ENCODE results near the gene RXRG.
"Not testable (repeated sequence)": the region's sequence is repeated elsewhere in the genome, so short reads cannot be mapped to it uniquely, and the experiment has no call there.

Gene RXRG

DNA sequence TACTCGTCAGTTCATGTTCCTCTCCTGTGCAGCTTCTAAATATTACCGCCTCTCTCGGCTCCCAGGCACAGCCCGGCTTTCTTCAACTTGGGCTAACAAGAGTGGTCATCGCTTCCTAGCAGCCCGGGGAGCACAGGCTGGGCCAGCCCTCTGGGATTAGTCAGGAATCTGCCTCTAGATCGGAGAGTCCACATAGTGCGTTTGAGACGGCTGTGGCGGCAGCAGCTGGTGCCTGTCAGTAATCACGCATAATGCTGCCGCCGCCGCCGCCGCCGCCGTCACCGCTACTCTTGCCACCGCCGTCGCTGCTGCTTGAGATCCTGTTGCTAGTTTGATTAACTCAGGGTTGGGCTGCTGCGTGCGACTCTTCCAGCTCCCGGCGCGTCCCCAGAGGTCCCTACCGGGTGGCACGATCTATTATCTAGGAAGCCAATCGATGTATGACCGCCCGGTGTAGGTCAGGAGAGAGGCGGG lies at the start of gene RXRG:
Gene RXRG, minus strand, starts transcription at position 230 of the 474 bp plus-strand sequence. CDS start 233 bp downstream, outside the sequence.
- DNase-seq = no peak

DNA sequence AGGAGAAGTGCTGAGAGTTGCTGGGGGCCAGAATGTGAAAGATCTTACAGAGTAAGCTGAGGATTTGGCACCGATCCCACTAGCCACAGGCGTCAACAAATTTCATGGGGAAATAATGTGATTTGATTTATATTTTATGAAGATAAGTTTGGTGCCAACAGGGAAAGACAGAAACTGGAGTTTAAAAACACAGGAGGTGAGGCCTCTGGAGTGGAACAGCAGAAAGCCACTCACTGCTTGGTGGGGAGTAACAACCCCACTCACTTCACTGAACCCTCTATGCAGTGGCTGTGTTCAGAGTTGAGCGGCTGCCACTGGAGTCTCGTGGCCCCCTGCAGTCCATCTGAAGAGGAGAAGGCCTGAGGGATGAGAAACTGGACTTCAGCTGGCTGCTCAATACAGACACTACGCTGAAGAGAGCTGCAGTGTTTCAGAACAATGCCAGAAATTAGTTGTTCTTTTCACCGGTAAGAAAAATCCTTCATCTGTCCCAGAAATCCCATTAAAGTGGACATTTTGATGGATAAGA lies 48.0 kb upstream of the RXRG start:
- no peak for DNase-seq

DNA sequence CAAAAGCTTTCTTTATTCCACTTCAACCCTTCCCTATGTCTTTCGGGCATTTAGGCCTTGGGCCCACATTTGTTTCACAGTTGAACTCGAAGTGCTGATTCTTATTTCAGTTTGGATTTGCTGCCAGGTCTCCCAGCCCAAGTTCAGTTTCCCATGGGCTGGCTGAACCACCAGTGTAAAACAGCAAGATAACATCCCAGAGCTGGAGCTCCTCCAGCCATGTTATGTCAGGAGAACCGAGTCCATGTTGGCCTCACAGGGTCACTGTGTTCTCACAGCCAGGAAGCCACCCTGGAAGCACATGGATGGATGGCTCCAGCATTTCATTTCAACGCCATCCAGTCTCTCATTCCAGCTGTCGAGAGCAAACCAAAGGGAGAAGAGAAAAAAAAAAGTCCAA lies 45.2 kb upstream of the RXRG start:
- DNase-seq = no peak

DNA sequence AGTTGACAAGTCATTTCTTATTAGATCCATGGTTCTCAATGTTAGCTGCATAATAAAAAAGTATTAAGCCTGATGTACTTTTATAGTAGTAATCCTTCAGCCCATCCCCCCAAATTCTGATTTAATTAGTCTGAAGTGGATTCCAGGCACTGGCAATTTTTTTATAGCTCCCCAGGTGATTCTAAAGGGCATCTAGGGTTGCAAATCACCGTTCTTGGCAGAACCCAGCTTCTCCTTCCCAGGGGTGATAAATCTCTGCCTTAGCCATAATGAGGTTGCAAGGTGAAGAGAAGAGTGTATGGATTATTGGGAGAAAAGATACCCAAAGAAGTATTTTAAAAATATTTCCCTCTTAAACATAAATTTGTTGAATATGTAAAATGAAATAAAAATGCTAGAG lies 43.0 kb upstream of the RXRG start:
- no peak for DNase-seq

DNA sequence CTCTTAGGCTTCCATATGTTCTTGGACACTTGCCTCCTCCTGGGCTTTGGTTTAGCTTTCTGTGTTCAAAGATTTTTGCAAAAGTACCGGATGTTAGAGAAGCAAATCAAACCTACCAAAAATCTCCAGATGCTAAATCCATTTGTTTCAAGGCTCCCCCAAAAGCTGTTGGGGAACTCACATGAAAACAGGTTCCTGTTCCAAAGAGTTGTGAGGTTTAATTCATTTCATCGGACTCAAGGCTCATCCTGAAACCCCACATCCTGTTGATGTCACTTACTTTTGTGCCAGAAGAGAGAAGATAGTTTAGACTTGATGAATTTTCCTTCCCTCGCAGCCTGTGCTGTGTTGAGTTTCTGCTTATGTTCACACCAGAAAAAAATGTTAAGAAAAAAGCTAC lies 41.7 kb upstream of the RXRG start:
- no peak for DNase-seq

DNA sequence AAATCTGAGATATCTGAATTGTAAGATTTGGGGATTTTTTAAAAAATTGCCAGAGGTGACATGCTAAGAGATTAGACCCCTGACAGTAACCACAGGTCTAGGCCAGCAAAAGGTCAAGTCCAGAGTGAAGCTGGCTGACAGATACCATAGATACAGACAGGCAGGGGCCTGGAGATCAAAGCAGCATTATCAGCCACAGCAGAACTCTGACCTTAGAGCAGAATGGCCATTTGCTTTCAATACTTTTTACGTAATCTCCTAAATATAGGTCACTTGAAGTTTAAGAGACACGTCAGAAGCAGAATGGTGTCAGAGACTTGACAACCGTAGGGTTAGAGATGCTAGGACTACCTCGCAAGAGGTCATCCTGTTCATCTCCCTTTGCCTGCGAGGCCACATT lies 40.8 kb upstream of the RXRG start:
- no peak for DNase-seq

DNA sequence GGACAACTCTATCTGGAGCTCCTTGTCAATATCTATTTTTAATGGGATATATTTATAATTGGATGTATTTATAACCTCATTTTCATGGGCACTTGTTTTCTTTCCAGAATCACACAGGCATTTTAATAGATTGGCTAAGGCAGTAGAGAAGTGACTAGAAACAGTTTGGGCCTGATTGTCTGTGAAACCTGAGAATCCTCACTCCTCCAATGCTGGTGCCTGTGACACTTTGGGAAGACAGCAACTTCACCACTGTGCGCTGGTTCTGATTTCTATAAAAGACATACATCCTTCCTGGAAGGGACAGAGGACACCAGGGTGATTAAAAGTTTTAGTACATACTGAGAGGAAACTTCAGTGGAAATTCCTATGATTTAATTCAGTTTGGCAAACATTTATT lies 39.6 kb upstream of the RXRG start:
- no peak for DNase-seq

DNA sequence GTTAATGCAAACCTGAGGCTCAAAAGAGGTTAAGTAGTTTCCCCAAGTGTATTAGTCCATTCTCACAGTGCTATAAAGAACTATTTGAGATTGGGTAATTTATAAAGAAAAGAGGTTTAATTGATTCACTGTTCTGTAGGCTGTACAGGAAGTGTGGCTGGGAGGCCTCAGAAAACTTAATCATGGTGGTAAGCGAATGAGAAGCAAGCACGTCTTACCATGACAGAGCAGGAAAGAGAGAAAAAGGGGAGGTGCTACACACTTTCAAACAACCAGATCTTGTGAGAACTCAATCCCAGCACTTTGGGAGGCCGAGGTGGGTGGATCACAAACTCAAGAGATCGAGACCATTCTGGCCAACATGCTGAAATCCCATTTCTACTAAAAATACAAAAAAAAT lies 38.5 kb upstream of the RXRG start:
- DNase-seq = no peak

DNA sequence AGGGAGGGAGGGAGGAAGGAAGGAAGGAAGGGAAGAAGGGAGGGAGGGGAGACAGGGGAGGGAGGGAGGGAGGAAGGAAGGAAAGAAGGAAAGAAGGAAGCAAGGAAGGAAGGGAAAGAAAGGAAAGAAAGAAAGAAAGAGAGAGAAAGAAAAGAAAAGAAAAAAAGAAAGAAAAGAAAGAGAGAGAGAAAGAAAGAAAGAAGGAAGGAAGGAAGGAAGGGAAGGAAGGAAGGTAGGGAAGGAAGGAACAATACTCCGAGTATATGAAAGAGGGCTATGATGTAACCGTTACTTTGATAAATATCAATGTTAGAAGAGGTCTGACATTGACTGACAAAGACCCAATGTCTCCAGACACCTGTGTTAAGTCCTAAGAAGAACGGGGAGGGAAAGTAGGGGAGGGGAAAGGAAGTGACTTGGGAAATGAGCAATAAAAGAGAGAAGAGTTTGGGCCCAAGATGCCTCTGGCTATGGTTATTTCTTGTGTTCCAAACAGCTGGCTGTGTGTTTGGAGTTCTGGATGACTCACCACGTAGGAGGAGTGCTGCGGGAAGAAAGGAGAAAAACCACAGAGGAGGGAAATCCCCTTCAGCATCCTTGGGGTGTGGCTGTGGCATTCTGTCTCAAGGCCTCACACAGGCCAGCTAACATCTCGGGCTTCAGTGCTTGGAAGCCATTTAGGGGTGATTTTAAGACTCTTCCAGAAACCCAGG lies 37.0 kb upstream of the RXRG start:
- no peak for DNase-seq

DNA sequence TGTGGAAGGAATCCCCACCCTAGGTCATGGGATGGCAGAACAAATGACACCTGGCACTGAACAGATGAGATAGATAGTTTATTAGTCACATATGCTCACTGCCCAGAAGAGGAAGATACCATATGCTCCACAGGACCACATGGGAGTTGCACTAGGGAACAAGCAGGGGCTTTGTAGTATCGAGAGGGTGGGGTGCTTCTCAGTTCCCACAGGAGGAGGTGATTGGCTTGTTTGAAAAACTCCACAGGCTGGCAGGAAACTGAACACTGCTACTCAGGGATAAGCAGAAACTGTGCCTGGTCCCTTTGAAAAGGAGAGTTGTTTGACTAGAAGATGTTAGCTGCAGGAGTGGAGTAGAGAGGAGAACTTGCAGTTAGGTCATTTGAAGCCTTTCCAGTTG lies 31.9 kb upstream of the RXRG start:
- DNase-seq = no peak

DNA sequence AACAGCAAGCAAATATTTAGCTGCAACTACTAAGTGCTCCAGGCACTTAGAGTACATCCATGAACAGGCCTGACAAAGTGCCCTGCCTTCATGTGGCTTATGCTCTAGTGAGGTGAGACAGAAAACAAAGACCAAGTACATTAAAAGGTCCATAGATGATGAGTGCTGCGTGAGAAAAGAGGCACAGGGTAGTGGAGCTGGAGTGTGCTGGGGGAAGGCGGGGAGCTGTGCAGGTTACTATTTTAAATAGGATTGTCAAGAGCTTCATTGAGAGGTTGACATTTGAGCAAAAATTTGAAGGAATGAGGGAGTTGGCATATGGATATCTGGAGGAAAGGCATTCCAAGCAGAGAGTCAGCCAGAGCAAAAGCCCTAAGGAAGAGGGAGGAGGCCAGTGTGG lies 29.3 kb upstream of the RXRG start:
- no peak for DNase-seq

DNA sequence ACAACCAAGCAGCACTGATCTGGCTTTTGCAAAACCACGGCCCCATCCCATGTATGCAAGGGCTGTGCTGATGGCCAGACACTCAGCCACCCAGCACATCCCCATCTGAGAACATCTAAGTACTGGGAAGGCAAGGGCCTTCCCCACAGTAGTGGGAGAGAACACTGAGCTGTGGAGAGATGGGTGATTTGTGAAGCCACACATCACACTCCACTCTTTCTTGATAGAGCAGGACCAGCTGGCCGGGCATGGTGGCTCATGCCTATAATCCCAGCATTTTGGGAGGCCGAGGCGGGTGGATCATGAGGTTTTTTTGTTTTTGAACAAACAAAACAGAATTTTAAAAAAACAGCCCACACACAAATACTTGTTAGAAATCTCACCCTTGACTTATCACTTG lies 28.2 kb upstream of the RXRG start:
- no peak for DNase-seq

DNA sequence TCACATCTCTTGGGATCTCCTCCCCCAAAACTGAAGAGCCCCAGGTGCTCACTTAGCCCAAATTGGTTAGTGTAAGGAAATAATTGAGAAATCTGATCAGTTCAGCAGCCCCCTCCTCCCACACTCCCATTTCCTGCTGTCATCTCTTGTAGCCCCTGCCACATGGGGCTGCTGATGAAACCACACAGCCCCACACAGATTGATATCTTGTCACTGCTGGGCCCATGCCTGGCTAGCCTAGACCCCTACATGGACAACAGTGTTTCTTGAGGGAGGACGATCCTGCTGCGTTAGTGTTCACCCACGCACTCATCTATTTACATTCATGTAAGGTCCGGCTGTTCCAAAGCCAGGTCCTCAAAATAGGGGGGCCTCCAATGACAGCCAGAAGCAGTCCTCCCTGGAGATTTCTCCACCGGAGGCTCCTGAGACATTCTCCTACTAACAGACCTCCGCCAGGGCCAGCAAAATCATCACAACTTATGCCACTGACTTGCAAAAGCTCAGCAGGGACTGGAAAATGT lies 23.9 kb upstream of the RXRG start:
- no peak for DNase-seq

DNA sequence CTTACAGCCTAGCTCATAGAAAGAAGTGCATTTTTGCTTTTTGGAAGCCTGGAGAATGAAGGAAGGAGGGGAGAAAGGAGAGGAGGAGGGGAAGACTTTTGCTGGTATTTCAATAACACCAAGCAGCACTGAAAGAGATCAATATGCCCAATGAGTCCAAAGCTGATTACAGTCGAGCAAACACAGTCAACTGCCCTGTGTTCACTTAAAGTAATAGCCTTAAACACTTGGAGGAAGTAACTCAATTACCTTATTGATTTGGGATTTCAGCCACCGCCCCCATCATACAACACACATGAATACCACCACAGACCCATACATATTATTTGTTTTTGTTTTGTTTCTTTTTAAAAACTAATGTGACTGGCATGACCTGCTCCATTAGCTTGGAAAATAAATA lies 23.3 kb upstream of the RXRG start:
- no peak for DNase-seq

DNA sequence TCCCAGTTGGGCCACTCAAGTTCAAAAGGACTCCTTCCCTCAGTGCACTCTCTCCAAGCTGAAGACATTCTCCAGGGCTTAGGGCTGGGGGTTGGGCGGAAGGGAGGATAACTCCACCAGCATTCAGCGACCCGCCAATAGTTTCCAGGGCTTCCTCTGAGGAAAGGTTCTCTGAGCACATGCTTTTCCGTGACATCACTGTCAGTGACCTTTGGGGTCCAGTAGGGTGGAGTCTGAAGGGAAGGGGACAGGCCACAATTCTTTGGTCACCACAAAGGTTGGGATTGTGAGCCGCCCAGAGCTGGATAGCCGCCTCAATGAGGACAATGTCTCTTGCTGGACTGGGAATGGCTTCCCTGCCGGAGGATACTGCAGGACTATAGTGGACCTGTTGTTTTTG lies 22.8 kb upstream of the RXRG start:
- no peak for DNase-seq

DNA sequence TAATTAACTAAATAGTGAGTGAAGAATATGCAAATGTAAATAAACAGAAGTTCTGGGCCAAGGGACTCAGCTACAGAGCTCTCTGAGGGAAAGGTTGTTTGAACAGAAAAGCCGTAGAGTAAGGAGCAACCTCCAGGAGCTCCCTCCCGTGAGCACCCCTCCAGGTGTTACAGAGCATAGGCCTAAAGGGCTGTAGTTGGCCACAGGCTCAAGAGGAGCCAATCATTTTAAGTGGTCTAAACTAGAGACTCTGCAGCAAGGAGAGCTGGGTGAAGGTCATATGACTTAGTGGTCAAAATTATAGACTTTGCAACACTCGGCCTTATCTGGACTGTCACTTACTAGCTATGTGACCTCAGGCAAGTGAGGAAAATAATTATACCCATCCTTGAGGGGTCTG lies 19.1 kb upstream of the RXRG start:
- DNase-seq = no peak

DNA sequence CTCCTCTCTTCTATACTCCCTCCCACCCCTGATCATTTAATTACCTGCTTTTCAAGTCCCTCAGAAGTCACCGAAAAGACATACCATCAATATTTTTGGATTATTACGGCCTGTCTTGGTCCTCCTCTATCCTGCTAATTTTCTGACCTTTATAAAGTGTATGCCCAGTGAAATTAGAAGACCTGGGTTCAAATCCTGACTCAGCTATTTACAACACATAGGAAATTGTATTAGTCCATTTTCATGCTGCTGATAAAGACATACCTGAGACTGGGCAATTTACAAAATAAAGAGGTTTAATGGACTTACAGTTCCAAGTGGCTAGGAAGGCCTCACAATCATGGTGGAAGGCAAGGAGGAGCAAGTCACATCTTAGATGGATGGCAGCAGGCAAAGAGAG lies 14.8 kb upstream of the RXRG start:
- DNase-seq = not testable (repeated sequence)

DNA sequence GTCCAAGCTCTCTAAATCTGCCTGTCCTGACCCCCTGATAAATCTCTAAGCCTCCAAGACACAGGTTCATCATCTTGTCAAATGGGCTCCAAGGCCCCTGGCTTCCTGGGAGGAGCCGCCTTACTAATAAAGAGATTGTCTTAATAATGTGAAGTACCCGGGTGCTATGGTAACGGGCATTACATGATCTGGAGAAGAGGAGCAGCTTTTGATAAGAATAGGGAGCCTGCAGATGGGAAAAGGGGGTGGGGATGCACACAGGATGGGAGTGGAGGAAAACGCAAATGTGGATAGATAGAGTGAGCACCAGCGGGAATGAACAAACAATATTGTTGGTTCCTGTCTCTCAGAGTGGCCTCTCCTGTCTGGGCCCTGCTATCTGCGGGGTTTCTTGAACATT lies 11.9 kb upstream of the RXRG start:
- DNase-seq = no peak

DNA sequence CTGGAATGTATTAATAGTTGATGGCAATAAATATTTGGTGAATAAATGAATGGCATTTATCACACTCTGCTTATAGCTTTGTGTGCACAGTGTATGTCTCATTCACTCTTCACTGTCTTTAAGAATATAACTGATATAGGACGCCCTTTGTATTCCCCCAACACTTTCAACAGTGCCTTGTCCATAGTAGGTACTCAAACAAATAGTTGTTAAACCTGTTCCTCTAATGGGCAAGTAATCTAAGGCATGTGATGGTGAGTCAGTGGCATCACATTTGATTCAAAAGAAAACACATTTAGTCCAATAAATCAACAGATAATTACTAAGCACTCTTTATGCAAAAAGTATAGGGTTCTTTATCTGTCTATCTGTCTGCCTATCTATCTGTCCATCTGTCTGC lies 11.2 kb upstream of the RXRG start:
- no peak for DNase-seq

DNA sequence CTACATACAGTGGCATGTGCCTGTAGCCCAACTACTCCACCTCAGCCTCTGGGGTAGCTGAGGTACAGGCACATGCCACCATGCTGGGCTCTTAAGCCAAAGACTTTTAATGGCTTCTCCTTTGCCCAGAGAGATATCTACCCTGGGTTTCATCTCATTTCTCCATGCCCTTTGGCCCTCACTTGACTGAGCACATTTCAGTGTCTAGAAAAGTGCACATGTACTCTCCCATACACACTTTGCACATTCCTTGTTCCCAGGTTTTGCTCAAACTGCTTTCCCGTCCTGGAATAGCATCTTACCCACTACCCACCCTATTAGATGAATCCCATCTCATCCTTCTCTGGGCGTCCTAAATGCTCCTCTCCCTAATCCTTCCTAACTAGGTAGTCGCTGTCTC lies 10.2 kb upstream of the RXRG start:
- DNase-seq = no peak

DNA sequence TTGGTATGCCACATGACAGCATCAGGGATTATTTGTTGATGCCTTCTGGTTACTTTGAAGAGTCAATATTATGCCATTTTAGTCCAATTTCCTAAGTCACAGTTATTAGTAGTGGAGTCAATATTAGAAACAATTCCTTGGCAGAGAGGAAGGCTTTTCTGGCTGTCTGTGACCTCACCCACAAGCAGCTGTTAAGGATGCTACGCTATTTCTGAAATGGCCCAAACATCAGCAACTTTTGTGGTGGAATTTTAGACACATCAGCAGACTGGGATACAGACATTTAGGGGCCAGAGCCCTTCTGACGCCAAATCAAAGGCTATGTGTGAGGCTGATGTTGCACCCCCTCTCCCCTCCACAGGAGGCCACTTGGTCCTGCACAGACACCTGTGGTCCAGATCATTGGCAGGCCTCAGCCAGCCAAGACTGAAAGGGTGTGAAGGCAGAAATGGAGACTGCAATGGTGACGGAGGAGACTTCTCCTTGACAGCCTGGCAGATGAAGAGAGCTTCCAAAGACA lies 9.2 kb upstream of the RXRG start:
- no peak for DNase-seq

DNA sequence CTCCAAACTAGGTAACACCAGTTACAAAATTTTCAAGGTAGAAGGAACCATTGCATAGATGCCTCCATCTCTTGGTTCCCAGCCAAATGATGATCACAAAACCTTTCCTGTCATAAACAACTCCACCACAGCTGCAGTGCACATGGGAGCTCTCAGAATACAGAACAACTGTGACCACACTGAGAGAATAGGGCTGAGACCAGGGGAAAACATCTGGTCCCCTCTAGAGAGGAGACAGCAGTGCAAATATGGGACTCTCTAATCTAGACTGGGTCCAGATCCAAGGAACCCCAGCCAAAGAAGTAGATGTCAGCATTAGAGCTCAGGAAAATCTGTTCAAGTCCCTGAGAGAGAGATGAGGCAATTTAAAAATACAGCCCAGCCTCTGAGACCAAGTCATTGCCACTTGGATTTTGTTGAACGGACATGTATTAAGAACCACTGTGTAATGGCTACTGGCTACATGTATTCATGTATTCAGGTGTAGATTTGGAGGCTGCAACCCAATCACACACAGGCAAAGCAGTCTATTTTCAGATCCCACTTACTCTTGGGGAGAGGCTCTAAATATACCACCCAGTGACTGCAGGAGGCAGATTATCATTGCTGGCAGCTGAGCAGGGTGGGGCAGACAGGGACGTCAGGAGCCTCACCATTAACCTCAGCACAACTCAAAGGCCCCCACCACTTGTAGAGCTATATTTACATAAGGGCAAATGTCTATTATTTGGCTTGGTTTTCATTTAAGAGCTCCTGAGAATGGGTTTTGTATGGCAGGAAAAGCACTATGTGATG lies 7.6 kb upstream of the RXRG start:
- DNase-seq = no peak

DNA sequence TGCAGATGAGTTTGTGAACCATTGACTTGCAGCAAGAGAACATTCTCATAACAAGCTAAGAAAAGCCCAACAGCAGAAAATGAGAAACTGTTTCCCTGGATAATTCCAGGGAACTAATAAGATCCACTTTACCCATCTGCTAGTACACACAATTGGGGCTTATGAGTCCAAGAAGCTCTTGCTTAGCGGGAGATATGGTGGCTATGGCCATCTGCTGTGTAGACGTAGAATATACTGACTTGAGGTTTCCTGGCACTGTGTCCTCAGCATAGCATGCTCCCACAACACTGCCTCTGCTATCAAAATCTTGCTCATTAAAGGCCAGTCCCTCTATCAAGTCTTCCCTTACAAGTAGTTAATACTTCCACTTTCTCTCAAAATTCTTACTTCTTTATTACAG lies 6.8 kb upstream of the RXRG start:
- peak in 1 of 2 experiments; percentile 6 for DNase-seq

DNA sequence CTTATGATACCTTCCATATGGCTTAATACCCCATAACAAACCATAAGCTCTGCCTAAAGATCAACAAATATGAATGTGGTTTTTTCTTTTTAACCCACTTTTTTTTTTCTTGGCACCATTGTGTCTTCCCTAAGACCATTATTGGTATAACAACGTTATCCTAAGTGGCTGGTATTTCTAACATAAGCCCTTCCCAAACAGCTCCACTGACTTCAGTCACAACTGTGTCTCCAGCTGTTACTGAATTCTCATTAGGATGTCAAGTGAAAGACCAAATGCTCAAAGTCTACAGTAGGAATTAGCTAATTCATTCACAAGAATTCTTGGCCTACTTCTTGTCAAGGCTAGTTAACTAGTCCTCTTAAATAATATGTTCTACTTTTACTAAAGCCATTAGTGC lies 4.2 kb upstream of the RXRG start:
- no peak for DNase-seq
